NCI-H2107 treated with DMSO at 0.1 percent for 48 hours (cell line): ENCODE measurements around the gene RIMS4.
"Not testable (repeated sequence)": the region's sequence is repeated elsewhere in the genome, so short reads cannot be mapped to it uniquely, and the experiment has no call there.

Experiments used
- DNase-seq: peaks from one replicate; lab custom pipeline; 2025; ENCODE audit not compliant: unreplicated experiment; lab: John Stamatoyannopoulos, UW

RIMS4 gene

GRCh38 chr20:44765701-44766347 is 44.5 kb downstream of the RIMS4 start:
- DNase-seq, result no peak

GRCh38 chr20:44765091-44765490 is 45.3 kb downstream of the RIMS4 start:
- no peak for DNase-seq

- not testable (repeated sequence) for DNase-seq
These were observed 46.5 kb downstream of the RIMS4 start for GRCh38 chr20:44763798-44764197.

- no peak for DNase-seq
These were observed 47.7 kb downstream of the RIMS4 start for GRCh38 chr20:44762466-44763140.

- no peak for DNase-seq
These were observed 48.9 kb downstream of the RIMS4 start for GRCh38 chr20:44761423-44761822.

GRCh38 chr20:44759595-44759994 is 50.8 kb downstream of the RIMS4 start:
- no peak for DNase-seq

- no peak for DNase-seq
These were observed 51.9 kb downstream of the RIMS4 start for GRCh38 chr20:44758247-44759101.

- DNase-seq, result no peak
These were observed 53.4 kb downstream of the RIMS4 start for GRCh38 chr20:44756956-44757355.

GRCh38 chr20:44756011-44756688 is 54.2 kb downstream of the RIMS4 start:
- no peak for DNase-seq

- DNase-seq, result no peak
These were observed 55.8 kb downstream of the RIMS4 start for GRCh38 chr20:44754554-44754953.

GRCh38 chr20:44752099-44752931 is 58.0 kb downstream of the RIMS4 start:
- no peak for DNase-seq

GRCh38 chr20:44750081-44750805 is 60.1 kb downstream of the RIMS4 start:
- no peak for DNase-seq

GRCh38 chr20:44748005-44748370 is 62.4 kb downstream of the RIMS4 start:
- no peak for DNase-seq

GRCh38 chr20:44747166-44748004 is 63.0 kb downstream of the RIMS4 start:
- DNase-seq, result peak; percentile 59

GRCh38 chr20:44746367-44747165 is 63.8 kb downstream of the RIMS4 start:
- DNase-seq, result no peak

GRCh38 chr20:44745598-44746366 is 64.6 kb downstream of the RIMS4 start, which contains the start of gene KCNK15:
Gene KCNK15 (plus strand): TSS chr20:44745865. CDS start chr20:44745911, 46 bp downstream.
- DNase-seq, result no peak

- no peak for DNase-seq
These were observed 65.2 kb downstream of the RIMS4 start for GRCh38 chr20:44745122-44745597.
